Activated gamma-delta T cell (primary cell): ENCODE data around the gene UNKL.

ENCODE experiments used
- DNase-seq: peaks from one replicate; lab custom pipeline; 2025; lab: John Stamatoyannopoulos, UW

The UNKL gene

GRCh38 chr16:1324286-1324826 is 90.1 kb downstream of the UNKL start:
- no peak for DNase-seq

- DNase-seq: no peak
Observed at GRCh38 chr16:1323296-1324239, 90.9 kb downstream of the UNKL start.

DNA sequence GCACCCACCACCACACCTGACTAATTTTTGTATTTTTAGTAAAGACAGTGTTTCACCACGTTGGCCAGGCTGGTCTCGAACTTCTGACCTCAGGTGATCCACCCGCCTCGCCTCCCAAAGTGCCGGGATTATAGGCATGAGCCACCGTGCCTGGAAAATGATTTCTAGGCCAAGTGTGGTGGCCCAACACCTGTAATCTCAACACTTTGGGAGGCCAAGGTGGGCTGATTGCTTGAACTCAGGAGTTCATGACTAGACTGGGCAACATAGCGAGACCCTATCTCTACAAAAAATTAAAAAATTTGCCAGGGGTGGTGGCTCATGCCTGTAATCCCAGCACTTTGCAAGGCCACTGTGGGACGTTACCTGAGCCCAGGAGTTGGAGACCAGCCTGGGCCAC is 92.1 kb downstream of the UNKL start:
- no peak for DNase-seq

DNA sequence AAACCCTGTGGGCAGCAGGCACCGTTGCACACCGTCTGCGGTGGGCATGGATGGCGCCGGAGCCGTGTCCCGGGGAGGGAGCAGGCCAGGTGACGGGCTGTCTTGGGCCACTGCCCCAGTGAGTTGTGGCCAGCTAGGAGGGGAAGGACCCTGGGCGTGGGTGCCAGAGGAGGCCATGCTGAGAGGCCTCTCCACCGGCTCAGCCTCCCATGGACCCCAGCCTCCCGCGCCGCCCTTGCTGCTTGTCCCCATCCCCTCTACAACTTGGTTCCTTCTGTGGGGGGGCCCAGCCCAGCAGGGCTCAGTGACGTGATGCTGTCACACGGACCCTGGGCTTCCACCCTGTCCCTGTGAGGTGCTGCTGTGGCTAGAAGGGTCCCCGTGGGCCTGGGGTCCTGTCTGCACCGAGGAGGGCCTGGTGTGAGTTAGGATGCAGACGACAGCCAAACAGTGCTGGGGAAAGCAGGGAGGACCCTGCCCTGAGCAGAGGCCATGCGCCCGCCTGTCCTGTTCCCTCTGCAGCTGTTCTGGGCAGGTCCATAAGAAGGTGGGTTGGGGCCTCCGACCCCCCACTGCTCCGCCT is 93.8 kb downstream of the UNKL start:
- DNase-seq: no peak

DNA sequence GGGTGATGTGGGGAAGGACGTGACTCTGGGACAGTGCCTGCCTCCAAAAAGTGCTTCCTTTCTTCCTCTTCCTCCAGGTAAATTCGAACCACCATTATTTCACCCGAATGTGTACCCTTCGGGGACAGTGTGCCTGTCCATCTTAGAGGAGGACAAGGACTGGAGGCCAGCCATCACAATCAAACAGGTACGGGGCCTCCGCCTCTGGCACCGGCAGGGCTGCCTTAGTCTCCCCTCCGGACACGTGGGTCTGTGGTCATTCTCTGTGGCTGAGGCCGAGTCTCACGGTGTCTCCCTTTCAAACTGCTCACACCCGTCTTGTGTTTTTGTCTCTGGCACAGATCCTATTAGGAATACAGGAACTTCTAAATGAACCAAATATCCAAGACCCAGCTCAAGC is 94.4 kb downstream of the UNKL start:
- DNase-seq: no peak

GRCh38 chr16:1319041-1319440 is 95.5 kb downstream of the UNKL start:
- no peak for DNase-seq

DNA sequence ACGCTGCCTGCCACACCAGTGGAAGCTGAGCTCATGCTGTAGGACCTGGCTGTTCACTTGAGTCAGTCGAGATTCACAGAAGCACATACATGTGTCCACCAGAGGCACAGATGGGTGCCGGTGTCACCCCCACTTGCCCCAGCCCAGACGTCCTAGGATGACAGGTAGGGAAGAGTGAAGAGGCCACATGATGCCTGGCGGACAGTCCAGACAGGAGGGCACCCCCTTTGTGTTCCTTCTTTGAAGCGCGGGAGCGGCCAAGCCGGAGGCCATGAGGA is 96.3 kb downstream of the UNKL start:
- DNase-seq: no peak

DNA sequence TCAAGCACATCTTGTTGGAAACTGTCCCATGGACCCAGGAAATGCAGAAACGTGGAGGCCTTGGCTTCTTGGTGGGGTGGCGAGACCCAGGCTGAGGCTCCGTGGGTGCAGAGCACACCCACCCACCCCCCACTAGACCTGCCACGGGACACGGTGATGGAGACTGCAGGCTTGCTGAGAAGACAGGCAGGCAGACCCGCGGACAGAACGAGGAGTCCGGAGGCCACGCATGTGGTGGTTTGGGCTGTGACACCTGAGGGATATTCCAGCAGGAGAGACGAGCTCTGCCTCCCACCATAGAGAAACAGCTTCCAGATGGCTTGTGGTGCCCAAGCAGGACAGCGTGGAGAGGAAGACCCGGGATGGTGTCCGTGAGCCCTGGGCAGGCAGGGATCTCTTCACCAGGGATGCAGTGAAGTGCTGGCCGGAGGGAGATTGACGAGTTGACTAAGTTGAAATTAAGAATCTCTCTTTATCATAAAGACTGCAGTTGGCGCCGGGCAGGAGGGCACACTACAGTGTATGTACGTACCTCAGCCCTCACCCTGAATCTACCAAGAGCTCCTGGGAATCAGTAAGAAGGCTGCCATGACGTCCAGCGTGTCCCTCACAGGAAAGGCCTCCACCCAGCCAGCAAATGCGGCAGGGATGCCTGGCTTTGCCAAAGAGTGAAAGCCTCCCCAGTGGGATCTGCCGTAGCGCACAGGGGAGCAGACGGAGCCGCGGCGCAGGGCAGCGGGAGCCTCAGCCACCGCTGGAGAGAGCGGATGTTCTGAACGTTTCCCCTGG is 96.8 kb downstream of the UNKL start:
- no peak for DNase-seq

GRCh38 chr16:1316033-1316405 is 98.5 kb downstream of the UNKL start:
- DNase-seq: no peak

DNA sequence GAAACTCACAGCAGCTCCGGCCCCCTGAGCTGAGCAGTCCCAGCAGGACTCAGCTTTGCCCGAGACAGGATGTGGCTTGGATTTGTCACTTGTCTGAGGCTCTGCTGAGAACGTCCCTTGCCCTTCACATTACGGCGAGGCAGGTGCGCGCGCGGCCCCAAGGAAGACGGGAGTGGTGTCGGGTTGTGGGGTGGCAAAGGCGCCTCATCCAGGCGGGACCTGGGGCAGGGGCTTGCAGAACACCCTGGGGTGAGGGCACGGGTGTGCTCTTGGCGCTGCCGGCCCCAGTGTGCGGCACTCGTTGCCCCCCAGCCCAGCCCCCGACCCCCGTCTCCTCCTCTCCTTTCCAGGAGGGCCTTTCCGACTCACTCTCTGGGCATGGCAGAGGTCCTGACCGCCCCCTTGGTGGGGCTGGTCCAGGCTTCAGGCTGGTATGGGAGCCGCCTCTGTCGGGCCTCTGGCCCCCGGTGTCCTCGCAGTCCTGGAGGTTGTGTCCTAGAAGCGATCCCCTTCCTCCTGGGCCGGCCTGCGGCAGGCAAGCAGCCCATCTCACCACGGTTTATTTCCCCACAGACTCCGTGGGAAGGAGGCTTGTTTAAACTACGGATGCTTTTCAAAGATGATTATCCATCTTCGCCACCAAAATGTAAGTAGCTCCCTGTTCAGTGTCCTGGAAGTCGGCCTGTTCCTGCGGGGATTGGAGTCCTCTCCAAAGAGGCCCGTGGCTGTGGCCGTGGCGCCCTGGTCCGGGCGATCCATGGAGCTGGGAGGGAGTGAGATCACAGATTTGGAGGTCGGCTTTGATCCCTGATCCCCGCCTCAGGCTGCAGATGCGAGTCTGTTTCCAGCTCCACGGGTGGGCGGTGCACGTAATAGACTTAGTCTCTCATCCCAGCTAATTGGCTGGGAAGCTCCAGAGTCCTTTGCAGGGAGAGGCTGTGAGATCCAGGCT is 99.1 kb downstream of the UNKL start:
- DNase-seq: no peak

DNA sequence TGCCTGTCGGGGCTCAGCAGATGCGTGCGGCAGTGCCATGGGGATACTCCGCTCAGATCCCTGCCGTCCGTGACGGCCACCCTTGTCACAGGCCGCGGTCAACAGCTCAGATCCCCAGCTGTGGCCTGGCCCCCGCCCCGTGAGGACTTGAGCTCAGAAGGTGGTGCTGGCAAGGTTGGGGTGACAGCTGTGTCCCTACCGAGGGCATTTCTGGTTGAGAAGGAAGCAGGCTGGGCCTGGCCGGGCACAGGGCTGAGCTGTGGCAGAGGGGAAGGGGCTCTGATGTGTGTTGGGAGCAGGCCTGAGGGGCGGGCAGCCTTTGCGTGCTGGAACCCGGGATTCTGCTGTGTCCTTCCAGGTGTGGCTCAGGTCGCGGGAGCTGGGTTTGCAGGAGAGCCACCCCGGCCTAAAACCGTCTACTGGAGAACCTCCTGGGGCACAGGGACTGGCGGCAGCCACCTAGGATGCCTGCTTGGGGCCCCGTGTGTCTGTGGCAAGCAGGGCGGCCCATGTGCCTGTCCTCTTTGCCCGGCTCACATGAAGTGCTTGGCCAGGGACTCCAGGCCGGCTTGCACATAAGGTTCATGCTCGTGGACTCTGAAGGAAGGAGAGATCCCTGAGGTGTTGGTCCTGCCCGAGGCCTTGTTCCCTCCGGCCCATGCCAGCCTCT is 100.0 kb downstream of the UNKL start:
- DNase-seq: no peak

- DNase-seq: no peak
Observed at GRCh38 chr16:1313721-1314369, 100.7 kb downstream of the UNKL start.
